ENCODE data around the gene ACD. TPM values are rescaled to one million over a fixed set of nuclear protein-coding genes. Genes with fewer than 3 reads are reported as not detected.

Gene ACD
- total RNA-seq, 1 experiment from 2014 or later, result 34.1 TPM

- no peak overlapping the region for H2BK5ac ChIP-seq (ENCODE audit: insufficient read length, low read length)
- H3K9me3 ChIP-seq (ENCODE audit: control insufficient read depth, low read depth, low read length), result no peaks in the 10 kb centered on the region
- no peaks in the 10 kb centered on the region for H4K20me1 ChIP-seq (ENCODE audit: control insufficient read depth, insufficient read depth, insufficient read length)
- no peak overlapping the region for H3K27ac ChIP-seq (ENCODE audit: insufficient read length, low read depth, low read length)
- no peaks in the 10 kb centered on the region; the same call in 1 of the 2 replicates for H3K27me3 ChIP-seq (ENCODE audit: insufficient read depth, low read length)
- peaks cover 5% of the 10 kb centered on the region for H3K27me3 Mint-ChIP-seq (ENCODE audit: low read depth)
- no peaks in the 10 kb centered on the region for H3K79me1 ChIP-seq (ENCODE audit: insufficient read depth, low read depth, low read length, poor library complexity, severe bottlenecking)
- no peak overlapping the region for H2AK5ac ChIP-seq (ENCODE audit: insufficient read length, low read length)
- H3K4me3 Mint-ChIP-seq, result peak overlapping the region; percentile 80 to 84
- no peak overlapping the region for H3K4ac ChIP-seq (ENCODE audit: low read depth, low read length)
- H3K27ac Mint-ChIP-seq, result no peak overlapping the region
- no peak overlapping the region for H3T11ph ChIP-seq (ENCODE audit: low read length)
- no peak overlapping the region for H2BK15ac ChIP-seq (ENCODE audit: low read depth, low read length)
- H3K4me2 ChIP-seq (ENCODE audit: insufficient read depth, insufficient read length, low read length), result peak overlapping the region; percentile 68
- no peak overlapping the region for H2BK20ac ChIP-seq (ENCODE audit: low read depth, low read length, poor library complexity, severe bottlenecking)
- no peak overlapping the region for H3K9ac ChIP-seq (ENCODE audit: extremely low read depth, insufficient read length, low read length)
- DNase-seq, result no peak
- no peak overlapping the region for H2BK120ac ChIP-seq (ENCODE audit: low read depth, low read length, poor library complexity, severe bottlenecking)
- WGBS (ENCODE audit: extremely low coverage, insufficient read length, low lambda C conversion rate), result no CpG with 5 or more reads among the region's 68 CpGs
- peaks cover 3% of the 10 kb centered on the region for H3K23me2 ChIP-seq (ENCODE audit: insufficient read length, low read depth, low read length, poor library complexity, severe bottlenecking)
- H3K9me3 Mint-ChIP-seq, result no peaks in the 10 kb centered on the region; a peak in 1 of 5 replicates
- peak; percentile 62; the same call in 2 of the 3 replicates for TF ChIP-seq CTCF (conservative IDR thresholded peaks at IDR 0.05)
- H3K56ac ChIP-seq (ENCODE audit: insufficient read length, low read depth, low read length), result no peak overlapping the region
- no peak overlapping the region for H4K8ac ChIP-seq (replicated peaks; ENCODE audit: insufficient read length, low read depth, low read length)
- H3K4me1 ChIP-seq (ENCODE audit: insufficient read depth, low read length), result no peaks in the 10 kb centered on the region
- no peak overlapping the region for H3K23ac ChIP-seq (ENCODE audit: insufficient read length, low read depth, low read length)
- no peak overlapping the region for H2BK12ac ChIP-seq (ENCODE audit: insufficient read length, low read depth, low read length)
- H3K14ac ChIP-seq (ENCODE audit: insufficient read depth, low read length), result peak overlapping the region; percentile 67; the same call in 1 of the 2 replicates
- no peaks in the 10 kb centered on the region for H3K79me2 ChIP-seq (ENCODE audit: insufficient read depth, low read length)
- no peak overlapping the region for H2AFZ ChIP-seq (ENCODE audit: low read length)
- H3K4me1 Mint-ChIP-seq, result peaks cover 2 to 6% of the 10 kb centered on the region in 2 experiments; a peak in 3 of 4 replicates
- no peak overlapping the region for H4K5ac ChIP-seq (ENCODE audit: insufficient read length, low read depth, low read length)
- H3K18ac ChIP-seq (ENCODE audit: insufficient read length, low read depth, low read length), result no peak overlapping the region
- no peak overlapping the region for H4K91ac ChIP-seq (ENCODE audit: insufficient read length, low read depth, low read length)
- H3K36me3 Mint-ChIP-seq (ENCODE audit: insufficient read depth in 1 of 3, low read depth in 3 of 3), result peaks cover 12 to 52% (median 44%) of the 10 kb centered on the region in 3 experiments
Measured at GRCh38 chr16:67653128-67653788, 6.8 kb downstream of the ACD start.

Measured in H9 (cell line).